HCT116 (cell line): ENCODE measurements around the gene RNF151.
A peak's percentile ranks its signal among the peaks of the same experiment; 100 is the strongest.

ENCODE experiments used
- CEBPB ChIP-seq: IDR thresholded peaks from 2 replicates; pipeline ENCODE4 v1.6.1; 2012; ENCODE audit warnings: low read depth
- POLR2A ChIP-seq: IDR thresholded peaks from 2 replicates; pipeline ENCODE4 v1.7.0; 2011; ENCODE audit warnings: borderline replicate concordance; ENCODE audit not compliant: insufficient read depth, insufficient read length; ENCODE audit errors: extremely low read depth
- REST ChIP-seq: IDR thresholded peaks from 2 replicates; pipeline ENCODE4 v1.6.1; 2012; ENCODE audit warnings: low read depth
- SIN3A ChIP-seq: IDR thresholded peaks from 2 replicates; pipeline ENCODE4 v1.6.1; 2012; ENCODE audit warnings: low read depth
- SP1 ChIP-seq: IDR thresholded peaks from 2 replicates; pipeline ENCODE4 v1.6.1; 2012; ENCODE audit warnings: low read depth
- TF ChIP-seq, protein P1 (sequence below), 3 experiments: fragments of 200-600 bp in 1 of 3; sonication (generic) in 1 of 3; IDR thresholded peaks in 2 of 3; conservative IDR thresholded peaks in 1 of 3; 2 replicates each; pipeline ENCODE4 v1.5.1; 2012 to 2017; ENCODE audit warnings: low read depth in 2 of 3, low read length in 2 of 3, antibody characterized with exemption in 1 of 3, borderline replicate concordance in 1 of 3, control low read depth in 1 of 3, mild to moderate bottlenecking in 1 of 3, mixed read lengths in 1 of 3, mixed run types in 1 of 3, moderate library complexity in 1 of 3; ENCODE audit not compliant: insufficient read depth in 1 of 3
- TF ChIP-seq, protein P2 (sequence below): IDR thresholded peaks from 2 replicates; pipeline ENCODE4 v1.6.1; 2012

DNA sequence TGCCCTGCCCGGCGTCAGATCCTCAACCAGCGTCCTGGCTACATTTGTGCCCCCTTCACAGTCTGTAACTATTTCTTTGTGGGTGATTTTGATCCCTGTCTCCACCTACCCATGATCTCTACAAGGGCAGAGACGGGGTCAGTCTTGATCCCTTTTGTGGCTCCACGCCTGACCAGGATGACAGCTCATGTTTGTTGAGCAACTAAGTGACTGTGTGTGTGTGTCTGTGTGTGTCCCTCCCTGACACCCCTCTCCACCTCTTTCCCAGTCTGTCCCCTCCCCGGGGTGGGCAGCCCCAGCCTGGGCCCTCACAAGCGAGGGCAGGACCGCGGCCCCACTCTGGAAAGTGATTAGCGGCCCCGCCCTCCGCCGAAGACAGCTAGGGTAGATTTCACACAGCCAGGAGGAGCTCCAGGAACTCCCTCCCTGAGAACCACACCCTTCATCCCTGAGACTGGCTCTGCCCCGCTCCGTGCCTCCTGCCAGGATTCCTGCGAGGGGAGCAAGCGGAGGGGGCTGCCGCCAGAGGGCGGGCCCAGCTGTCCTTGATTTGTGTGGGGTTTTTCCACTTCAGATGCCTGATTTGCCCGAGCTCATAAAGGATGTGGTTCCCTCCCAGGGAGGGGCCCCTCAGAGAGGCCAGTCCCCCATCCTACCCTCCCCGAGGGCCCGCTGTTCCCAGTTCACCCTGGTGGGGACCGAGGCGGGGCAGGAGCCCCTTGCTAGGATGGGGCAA, 43.2 kb upstream of the RNF151 start:
- TF ChIP-seq, protein P1, sequence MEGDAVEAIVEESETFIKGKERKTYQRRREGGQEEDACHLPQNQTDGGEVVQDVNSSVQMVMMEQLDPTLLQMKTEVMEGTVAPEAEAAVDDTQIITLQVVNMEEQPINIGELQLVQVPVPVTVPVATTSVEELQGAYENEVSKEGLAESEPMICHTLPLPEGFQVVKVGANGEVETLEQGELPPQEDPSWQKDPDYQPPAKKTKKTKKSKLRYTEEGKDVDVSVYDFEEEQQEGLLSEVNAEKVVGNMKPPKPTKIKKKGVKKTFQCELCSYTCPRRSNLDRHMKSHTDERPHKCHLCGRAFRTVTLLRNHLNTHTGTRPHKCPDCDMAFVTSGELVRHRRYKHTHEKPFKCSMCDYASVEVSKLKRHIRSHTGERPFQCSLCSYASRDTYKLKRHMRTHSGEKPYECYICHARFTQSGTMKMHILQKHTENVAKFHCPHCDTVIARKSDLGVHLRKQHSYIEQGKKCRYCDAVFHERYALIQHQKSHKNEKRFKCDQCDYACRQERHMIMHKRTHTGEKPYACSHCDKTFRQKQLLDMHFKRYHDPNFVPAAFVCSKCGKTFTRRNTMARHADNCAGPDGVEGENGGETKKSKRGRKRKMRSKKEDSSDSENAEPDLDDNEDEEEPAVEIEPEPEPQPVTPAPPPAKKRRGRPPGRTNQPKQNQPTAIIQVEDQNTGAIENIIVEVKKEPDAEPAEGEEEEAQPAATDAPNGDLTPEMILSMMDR (IDR thresholded peaks at IDR 0.05 in 2 of 3, conservative IDR thresholded peaks at IDR 0.05 in 1 of 3; ENCODE audit: borderline replicate concordance in 1 of 3, insufficient read depth in 1 of 3, low read depth in 2 of 3, low read length in 2 of 3): peak in 2 of 3 experiments; percentile 50 to 59; a peak in 5 of 6 replicates
- no peak for TF ChIP-seq SIN3A
- TF ChIP-seq SP1: no peak
- TF ChIP-seq REST: no peak
- TF ChIP-seq, protein P2, sequence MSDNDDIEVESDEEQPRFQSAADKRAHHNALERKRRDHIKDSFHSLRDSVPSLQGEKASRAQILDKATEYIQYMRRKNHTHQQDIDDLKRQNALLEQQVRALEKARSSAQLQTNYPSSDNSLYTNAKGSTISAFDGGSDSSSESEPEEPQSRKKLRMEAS: no peak; the same call in 1 of the 2 replicates
- no peak for TF ChIP-seq POLR2A
- TF ChIP-seq CEBPB: no peak
